ENCODE results near the gene TCEA2. TPM values are rescaled to one million over a fixed set of nuclear protein-coding genes. Genes with fewer than 3 reads are reported as not detected.

The TCEA2 gene
- total and polyA plus RNA-seq, 2 of the 13 experiments (the other 11 are each of a cell fraction or from before 2014, with no cell fraction given), result 28.1 to 33.7 TPM

DNA sequence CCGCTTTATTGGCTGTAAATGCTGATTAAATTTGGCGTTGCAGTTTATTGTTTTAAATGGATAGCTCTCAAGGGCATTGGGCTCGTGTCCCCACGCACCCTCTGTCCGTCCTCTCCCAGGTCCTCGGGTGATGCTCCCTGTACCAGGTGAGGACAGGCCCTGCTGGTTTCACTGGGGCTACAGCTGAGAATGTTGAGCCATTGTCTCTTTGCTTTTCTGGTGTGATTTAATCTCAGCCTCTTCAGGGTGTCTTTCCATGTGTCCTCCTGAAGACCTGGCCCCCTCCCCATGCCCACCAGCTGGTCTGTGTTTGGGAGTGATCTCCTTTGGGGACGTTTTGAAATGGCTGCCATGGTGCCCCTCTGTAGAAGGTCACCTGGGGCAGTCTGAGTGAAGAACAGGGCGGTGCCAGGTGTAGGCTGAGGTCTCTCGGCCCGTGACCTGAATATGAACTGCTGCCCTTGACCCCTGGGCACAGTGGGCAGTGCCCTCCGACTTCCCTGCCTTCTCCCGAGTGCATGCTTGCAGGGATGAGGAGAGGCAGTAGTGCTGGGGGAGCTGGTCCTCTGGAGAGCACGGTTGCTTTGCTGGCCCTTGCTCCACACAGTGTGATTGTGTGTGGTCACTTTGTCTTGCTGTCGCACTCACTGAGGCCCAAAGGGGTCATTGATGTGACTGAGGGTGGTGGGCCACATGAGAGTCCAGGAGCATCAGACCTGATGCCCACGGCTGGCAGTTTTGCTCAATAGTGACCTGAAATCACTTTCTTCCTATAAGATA is 39.4 kb upstream of the TCEA2 start (continued):
- TF ChIP-seq MAFG (CRISPR knock-in tag; IDR thresholded peaks at IDR 0.05) (no peak), PRPF4 (IDR thresholded peaks at IDR 0.05; ENCODE audit: low read depth, low read length, poor library complexity, severe bottlenecking) (no peak), SOX5 (CRISPR knock-in tag; IDR thresholded peaks at IDR 0.05; ENCODE audit: borderline replicate concordance) (no peak), SNAPC2 (CRISPR knock-in tag; IDR thresholded peaks at IDR 0.05) (no peak), RBAK (CRISPR knock-in tag; IDR thresholded peaks at IDR 0.05) (peak; percentile 35; the same call in 1 of the 2 replicates), CHCHD3 (CRISPR knock-in tag; IDR thresholded peaks at IDR 0.05) (no peak), GFI1 (CRISPR knock-in tag; IDR thresholded peaks at IDR 0.05; ENCODE audit: borderline replicate concordance) (no peak), ZNF343 (CRISPR knock-in tag; IDR thresholded peaks at IDR 0.05) (no peak), MTA1 (CRISPR knock-in tag; IDR thresholded peaks at IDR 0.05; ENCODE audit: borderline replicate concordance) (peak; percentile 44; the same call in 1 of the 2 replicates), CBX2 (IDR thresholded peaks at IDR 0.05; ENCODE audit: low read depth, low read length) (no peak), CBX2 (CRISPR knock-in tag; IDR thresholded peaks at IDR 0.05; ENCODE audit: low read depth) (no peak), ZNF883 (CRISPR knock-in tag; IDR thresholded peaks at IDR 0.05; ENCODE audit: not compliant biosample characterization) (no peak), NRL (CRISPR knock-in tag; IDR thresholded peaks at IDR 0.05; ENCODE audit: borderline replicate concordance) (peak; percentile 96), THYN1 (CRISPR knock-in tag; IDR thresholded peaks at IDR 0.05; ENCODE audit: borderline replicate concordance, low read depth) (no peak), ZNF446 (CRISPR knock-in tag; IDR thresholded peaks at IDR 0.05) (no peak), RELA (CRISPR knock-in tag; IDR thresholded peaks at IDR 0.05) (no peak), ZNF160 (CRISPR knock-in tag; IDR thresholded peaks at IDR 0.05) (no peak), GTF3A (CRISPR knock-in tag; conservative IDR thresholded peaks at IDR 0.05) (no peak), ZNF460 (CRISPR knock-in tag; IDR thresholded peaks at IDR 0.05; ENCODE audit: borderline replicate concordance) (no peak), BRCA1 (CRISPR knock-in tag; IDR thresholded peaks at IDR 0.05) (no peak)
- TF ChIP-seq, protein P1, sequence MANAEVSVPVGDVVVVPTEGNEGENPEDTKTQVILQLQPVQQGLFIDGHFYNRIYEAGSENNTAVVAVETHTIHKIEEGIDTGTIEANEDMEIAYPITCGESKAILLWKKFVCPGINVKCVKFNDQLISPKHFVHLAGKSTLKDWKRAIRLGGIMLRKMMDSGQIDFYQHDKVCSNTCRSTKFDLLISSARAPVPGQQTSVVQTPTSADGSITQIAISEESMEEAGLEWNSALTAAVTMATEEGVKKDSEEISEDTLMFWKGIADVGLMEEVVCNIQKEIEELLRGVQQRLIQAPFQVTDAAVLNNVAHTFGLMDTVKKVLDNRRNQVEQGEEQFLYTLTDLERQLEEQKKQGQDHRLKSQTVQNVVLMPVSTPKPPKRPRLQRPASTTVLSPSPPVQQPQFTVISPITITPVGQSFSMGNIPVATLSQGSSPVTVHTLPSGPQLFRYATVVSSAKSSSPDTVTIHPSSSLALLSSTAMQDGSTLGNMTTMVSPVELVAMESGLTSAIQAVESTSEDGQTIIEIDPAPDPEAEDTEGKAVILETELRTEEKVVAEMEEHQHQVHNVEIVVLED (CRISPR knock-in tag; IDR thresholded peaks at IDR 0.05; ENCODE audit: borderline replicate concordance), result no peak
- TF ChIP-seq, protein P2, sequence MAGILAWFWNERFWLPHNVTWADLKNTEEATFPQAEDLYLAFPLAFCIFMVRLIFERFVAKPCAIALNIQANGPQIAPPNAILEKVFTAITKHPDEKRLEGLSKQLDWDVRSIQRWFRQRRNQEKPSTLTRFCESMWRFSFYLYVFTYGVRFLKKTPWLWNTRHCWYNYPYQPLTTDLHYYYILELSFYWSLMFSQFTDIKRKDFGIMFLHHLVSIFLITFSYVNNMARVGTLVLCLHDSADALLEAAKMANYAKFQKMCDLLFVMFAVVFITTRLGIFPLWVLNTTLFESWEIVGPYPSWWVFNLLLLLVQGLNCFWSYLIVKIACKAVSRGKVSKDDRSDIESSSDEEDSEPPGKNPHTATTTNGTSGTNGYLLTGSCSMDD (CRISPR knock-in tag; IDR thresholded peaks at IDR 0.05), result no peak
- TF ChIP-seq, protein P3, sequence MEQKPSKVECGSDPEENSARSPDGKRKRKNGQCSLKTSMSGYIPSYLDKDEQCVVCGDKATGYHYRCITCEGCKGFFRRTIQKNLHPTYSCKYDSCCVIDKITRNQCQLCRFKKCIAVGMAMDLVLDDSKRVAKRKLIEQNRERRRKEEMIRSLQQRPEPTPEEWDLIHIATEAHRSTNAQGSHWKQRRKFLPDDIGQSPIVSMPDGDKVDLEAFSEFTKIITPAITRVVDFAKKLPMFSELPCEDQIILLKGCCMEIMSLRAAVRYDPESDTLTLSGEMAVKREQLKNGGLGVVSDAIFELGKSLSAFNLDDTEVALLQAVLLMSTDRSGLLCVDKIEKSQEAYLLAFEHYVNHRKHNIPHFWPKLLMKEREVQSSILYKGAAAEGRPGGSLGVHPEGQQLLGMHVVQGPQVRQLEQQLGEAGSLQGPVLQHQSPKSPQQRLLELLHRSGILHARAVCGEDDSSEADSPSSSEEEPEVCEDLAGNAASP (CRISPR knock-in tag; IDR thresholded peaks at IDR 0.05; ENCODE audit: borderline replicate concordance), result peak; percentile 83; the same call in 1 of the 2 replicates
- TF ChIP-seq, protein P4, sequence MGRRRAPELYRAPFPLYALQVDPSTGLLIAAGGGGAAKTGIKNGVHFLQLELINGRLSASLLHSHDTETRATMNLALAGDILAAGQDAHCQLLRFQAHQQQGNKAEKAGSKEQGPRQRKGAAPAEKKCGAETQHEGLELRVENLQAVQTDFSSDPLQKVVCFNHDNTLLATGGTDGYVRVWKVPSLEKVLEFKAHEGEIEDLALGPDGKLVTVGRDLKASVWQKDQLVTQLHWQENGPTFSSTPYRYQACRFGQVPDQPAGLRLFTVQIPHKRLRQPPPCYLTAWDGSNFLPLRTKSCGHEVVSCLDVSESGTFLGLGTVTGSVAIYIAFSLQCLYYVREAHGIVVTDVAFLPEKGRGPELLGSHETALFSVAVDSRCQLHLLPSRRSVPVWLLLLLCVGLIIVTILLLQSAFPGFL (CRISPR knock-in tag; IDR thresholded peaks at IDR 0.05), result no peak
